GM18498 (cell line): ENCODE measurements around the gene MGAT4D.
"Not testable (repeated sequence)": the region's sequence is repeated elsewhere in the genome, so short reads cannot be mapped to it uniquely, and the experiment has no call there.

ENCODE experiments used
- ATAC-seq: cut with Tn5 transposase; IDR thresholded peaks from one replicate; pipeline ENCODE4 v1.9.1; 2021; ENCODE audit warnings: mild to moderate bottlenecking, moderate library complexity; ENCODE audit not compliant: unreplicated experiment

MGAT4D gene

GRCh38 chr4:140497747-140498636 is at the start of gene MGAT4D:
Gene MGAT4D, minus strand, starts transcription at chr4:140498293. Its CDS starts 71 bp downstream, at chr4:140498222.
- ATAC-seq = no peak

DNA sequence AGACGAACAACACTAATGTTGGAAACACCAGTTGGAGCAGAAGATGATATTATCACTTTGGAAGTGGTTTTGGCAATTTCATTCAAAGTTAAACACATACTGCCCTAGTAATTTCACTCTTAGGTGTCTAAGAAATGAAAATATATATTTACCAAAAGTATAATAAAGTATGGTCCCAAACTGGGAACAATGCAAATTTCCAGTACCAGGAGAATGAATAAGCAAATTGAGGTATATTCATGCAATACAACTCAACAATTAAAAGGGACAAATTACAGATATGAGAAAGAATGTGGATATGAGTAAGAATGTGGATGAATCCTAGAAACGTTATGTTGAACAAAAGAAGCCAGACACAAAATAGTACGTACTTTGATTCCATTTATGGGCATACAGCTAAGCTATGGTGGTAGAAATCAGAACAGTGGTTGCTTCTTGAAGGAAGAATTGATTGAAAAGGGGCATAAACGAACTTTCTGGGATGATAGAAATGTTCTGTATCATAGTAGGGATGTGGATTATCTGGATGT is 35.9 kb upstream of the MGAT4D start:
- ATAC-seq = no peak

GRCh38 chr4:140529434-140529833 is 31.3 kb upstream of the MGAT4D start:
- no peak for ATAC-seq

- ATAC-seq = peak; percentile 100
Measured at GRCh38 chr4:140523857-140524742, 26.0 kb upstream of the MGAT4D start, which contains the start of gene ELMOD2. Gene ELMOD2, plus strand, starts transcription at chr4:140524168. Its CDS starts 1,261 bp downstream, at chr4:140525429.

GRCh38 chr4:140523370-140523856 is 25.3 kb upstream of the MGAT4D start:
- ATAC-seq = peak; percentile 22

GRCh38 chr4:140515423-140515822 is 17.3 kb upstream of the MGAT4D start:
- ATAC-seq = no peak

DNA sequence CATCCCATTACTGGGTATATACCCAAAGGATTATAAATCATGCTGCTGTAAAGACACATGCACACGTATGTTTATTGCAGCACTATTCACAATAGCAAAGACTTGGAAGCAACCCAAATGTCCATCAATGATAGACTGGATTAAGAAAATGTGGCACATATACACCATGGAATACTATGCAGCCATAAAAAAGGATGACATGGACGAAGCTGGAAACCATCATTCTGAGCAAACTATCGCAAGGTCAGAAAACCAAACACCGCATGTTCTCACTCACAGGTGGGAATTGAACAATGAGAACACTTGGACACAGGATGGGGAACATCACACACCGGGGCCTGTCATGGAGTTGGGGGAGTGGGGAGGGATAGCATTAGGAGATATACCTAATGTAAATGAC is 15.7 kb upstream of the MGAT4D start:
- ATAC-seq = not testable (repeated sequence)

DNA sequence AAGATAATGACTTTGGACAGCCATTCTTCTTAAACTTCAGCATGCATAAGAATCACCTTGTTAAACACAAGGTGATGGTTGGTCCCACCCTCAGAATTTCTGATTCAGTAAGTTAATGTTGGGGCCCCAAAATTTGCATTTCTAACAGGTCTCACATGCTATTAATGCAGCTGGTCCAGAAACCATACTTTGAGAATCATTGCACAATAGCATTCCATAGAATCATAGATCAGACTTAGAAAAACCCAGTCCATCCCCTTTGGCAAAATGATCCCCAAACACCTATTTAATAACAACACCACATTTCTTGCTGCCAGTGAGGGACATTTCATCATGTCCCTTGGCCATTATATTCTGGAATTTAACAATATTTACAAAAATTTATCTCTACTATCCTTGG is 6.2 kb upstream of the MGAT4D start:
- ATAC-seq = no peak

- ATAC-seq = no peak
Measured at GRCh38 chr4:140499391-140499790, 1.3 kb upstream of the MGAT4D start.

GRCh38 chr4:140497405-140497746 is 717 bp downstream of the MGAT4D start:
- no peak for ATAC-seq

- no peak for ATAC-seq
Measured at GRCh38 chr4:140485939-140486338, 12.2 kb downstream of the MGAT4D start.

DNA sequence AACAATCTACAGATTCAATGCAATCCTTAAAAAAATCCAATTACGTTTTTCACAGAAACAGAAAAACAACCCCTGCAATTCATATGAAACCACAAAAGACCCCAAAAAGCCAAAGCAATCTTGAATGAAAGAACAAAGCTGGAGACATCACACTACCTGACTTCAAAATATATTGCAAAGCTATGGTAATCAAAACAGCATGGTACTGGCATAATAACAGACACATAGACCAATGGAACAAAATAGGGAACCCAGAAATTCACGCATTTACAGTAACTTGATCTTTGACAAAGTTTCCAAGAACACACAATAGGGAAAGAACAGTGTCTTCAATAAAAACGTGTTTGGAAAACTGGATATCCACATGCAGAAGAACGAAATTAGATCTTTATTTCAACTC is 14.6 kb downstream of the MGAT4D start:
- ATAC-seq = no peak

DNA sequence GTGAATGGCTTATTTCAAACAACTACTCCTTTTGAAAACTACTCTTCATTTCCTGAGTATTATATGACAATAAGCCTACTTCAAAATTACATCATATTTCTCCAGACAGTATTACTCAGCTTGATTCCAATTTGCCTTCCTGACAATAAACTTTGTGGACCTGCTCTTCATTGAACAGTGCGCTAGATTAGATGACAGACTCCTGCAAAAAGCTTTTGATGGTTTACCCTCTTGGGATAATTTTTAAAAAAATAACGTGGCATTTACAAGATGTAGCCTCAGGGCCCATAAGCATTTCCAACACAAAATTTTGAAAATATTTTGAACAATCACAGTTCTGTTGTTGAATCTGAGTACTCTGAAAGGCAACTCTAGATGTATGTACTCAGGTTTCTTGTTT is 25.9 kb downstream of the MGAT4D start:
- no peak for ATAC-seq

GRCh38 chr4:140469791-140470733 is 28.0 kb downstream of the MGAT4D start:
- no peak for ATAC-seq

DNA sequence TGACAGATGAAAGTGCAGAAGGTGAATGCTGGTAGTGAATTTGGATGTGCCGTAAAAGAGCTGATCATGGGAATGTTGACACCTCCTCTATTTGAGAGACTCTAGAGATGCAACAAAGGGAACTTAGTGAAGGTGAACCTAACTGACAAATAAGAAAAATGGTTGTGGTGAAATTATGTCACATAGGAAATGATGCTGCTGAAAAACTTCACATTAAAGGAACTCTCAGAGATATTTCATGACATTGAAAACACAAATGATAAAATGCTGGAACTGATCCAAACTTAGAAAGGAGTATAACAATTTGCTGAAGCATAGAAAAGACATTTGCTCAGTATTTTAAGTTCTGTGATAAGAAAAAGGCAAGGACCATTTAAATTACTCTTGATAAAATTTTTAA is 31.9 kb downstream of the MGAT4D start:
- ATAC-seq = no peak

- ATAC-seq = no peak
Measured at GRCh38 chr4:140463614-140464013, 34.5 kb downstream of the MGAT4D start.

GRCh38 chr4:140463182-140463581 is 34.9 kb downstream of the MGAT4D start:
- ATAC-seq = no peak

DNA sequence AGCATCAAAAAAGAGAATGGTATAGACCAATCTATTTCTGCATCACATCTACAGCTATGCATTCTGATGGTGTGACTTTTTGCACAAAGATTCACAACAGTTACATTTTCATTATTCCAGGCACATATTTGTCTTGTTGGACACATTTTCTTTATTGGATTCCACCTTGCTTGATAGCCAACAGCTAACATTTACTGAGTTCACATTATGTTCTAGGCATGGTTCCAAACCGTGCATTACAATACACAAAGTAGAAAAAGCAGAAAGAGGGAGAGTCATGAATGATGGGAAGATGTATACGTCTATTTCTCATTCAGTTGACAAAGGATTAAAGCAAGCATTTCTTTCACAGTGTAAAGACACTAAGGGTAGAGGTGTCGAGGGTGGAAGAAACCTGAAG is 47.7 kb downstream of the MGAT4D start:
- ATAC-seq = no peak

- no peak for ATAC-seq
Measured at GRCh38 chr4:140448830-140449229, 49.3 kb downstream of the MGAT4D start.

DNA sequence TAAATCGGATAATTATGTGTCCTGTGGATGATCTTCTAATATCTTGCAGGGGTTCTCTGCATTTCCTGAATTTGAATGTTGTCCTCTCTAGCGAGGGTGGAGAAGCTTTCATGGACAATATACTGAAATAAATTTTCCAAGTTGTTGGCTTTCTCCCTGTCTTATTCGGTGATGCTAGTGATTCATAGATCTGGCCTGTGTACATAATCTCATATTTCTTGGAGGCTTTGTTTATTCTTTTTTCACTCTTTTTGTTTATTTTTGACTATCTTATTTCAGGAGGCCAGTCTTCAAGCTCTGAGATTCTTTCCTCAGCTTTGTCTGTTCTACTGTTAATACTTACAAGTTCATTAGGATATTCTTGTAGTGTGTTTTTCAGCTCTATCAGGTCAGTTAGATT is 49.9 kb downstream of the MGAT4D start:
- no peak for ATAC-seq
